SK-N-SH treated with all-trans-retinoic acid at 6 μM for 48 hours (cell line): Measurements from ENCODE around the gene ZBED1.
A peak's percentile ranks its signal among the peaks of the same experiment; 100 is the strongest.

Experiments
- ATAC-seq: fragments of 200-7000 bp; cut with Tn5 transposase; 3 replicates; pipeline ENCODE4 v1.9.1; 2020; ENCODE audit warnings: mild to moderate bottlenecking, moderate library complexity
- BACH2 ChIP-seq: fragments of 250-450 bp; sonication (Bioruptor Pico); IDR thresholded peaks from 2 replicates; pipeline ENCODE4 v1.9.0; 2021; ENCODE audit warnings: mild to moderate bottlenecking, borderline replicate concordance
- CSDC2 ChIP-seq: fragments of 250-450 bp; sonication (Bioruptor Pico); IDR thresholded peaks from 2 replicates; pipeline ENCODE4 v1.5.0; 2020; ENCODE audit warnings: mild to moderate bottlenecking, moderate library complexity
- ESRRG ChIP-seq: fragments of 250-450 bp; sonication (Bioruptor Pico); IDR thresholded peaks from 2 replicates; pipeline ENCODE4 v1.6.1; 2021; ENCODE audit warnings: mild to moderate bottlenecking
- GLIS3 ChIP-seq: fragments of 250-450 bp; sonication (Bioruptor Pico); IDR thresholded peaks from 2 replicates; pipeline ENCODE4 v1.5.0; 2020; ENCODE audit warnings: mild to moderate bottlenecking, moderate library complexity
- ISL1 ChIP-seq: fragments of 250-450 bp; sonication (Bioruptor Pico); IDR thresholded peaks from 2 replicates; pipeline ENCODE4 v2.1.2; 2022; ENCODE audit warnings: mild to moderate bottlenecking, moderate library complexity
- PATZ1 ChIP-seq: fragments of 250-450 bp; sonication (Bioruptor Pico); IDR thresholded peaks from 2 replicates; pipeline ENCODE4 v1.8.0; 2020; ENCODE audit warnings: mild to moderate bottlenecking, moderate library complexity, borderline replicate concordance
- POU6F1 ChIP-seq: fragments of 250-450 bp; sonication (Bioruptor Pico); IDR thresholded peaks from 2 replicates; pipeline ENCODE4 v1.8.0; 2021; ENCODE audit warnings: low read depth, mild to moderate bottlenecking, moderate library complexity, borderline replicate concordance
- PPARA ChIP-seq: fragments of 250-450 bp; sonication (Bioruptor Pico); IDR thresholded peaks from 2 replicates; pipeline ENCODE4 v1.5.0; 2020; ENCODE audit warnings: mild to moderate bottlenecking, borderline replicate concordance
- RARB ChIP-seq: fragments of 250-450 bp; sonication (Bioruptor Pico); IDR thresholded peaks from 2 replicates; pipeline ENCODE4 v1.8.0; 2021; ENCODE audit warnings: mild to moderate bottlenecking, moderate library complexity
- SNAI2 ChIP-seq: fragments of 250-450 bp; sonication (Bioruptor Pico); IDR thresholded peaks from 2 replicates; pipeline ENCODE4 v1.5.0; 2020; ENCODE audit warnings: mild to moderate bottlenecking, moderate library complexity
- TCF4 ChIP-seq: fragments of 250-450 bp; sonication (Bioruptor Pico); IDR thresholded peaks from 2 replicates; pipeline ENCODE4 v1.8.0; 2021; ENCODE audit warnings: mild to moderate bottlenecking, moderate library complexity, borderline replicate concordance
- TOX ChIP-seq: fragments of 250-450 bp; sonication (Bioruptor Pico); IDR thresholded peaks from 2 replicates; pipeline ENCODE4 v1.8.0; 2021; ENCODE audit warnings: mild to moderate bottlenecking, moderate library complexity, borderline replicate concordance
- ZC3H10 ChIP-seq: fragments of 250-450 bp; sonication (Bioruptor Pico); IDR thresholded peaks from 2 replicates; pipeline ENCODE4 v1.5.1; 2021; ENCODE audit warnings: mild to moderate bottlenecking, moderate library complexity
- ZFP3 ChIP-seq: fragments of 250-450 bp; sonication (Bioruptor Pico); IDR thresholded peaks from 2 replicates; pipeline ENCODE4 v1.5.0; 2020; ENCODE audit warnings: mild to moderate bottlenecking, moderate library complexity
- ZFP30 ChIP-seq: fragments of 450-650 bp; formaldehyde crosslinking; IDR thresholded peaks from 2 replicates; pipeline ENCODE4 v1.5.0; 2022; ENCODE audit warnings: mild to moderate bottlenecking, moderate library complexity
- ZNF565 ChIP-seq: fragments of 450-650 bp; formaldehyde crosslinking; conservative IDR thresholded peaks from 2 replicates; pipeline ENCODE4 v1.5.0; 2020; ENCODE audit warnings: low read depth, mild to moderate bottlenecking, moderate library complexity
- ZNF70 ChIP-seq: fragments of 450-650 bp; formaldehyde crosslinking; IDR thresholded peaks from 2 replicates; pipeline ENCODE4 v1.5.0; 2020; ENCODE audit warnings: mild to moderate bottlenecking, moderate library complexity
- ZNF8 ChIP-seq: fragments of 450-650 bp; formaldehyde crosslinking; IDR thresholded peaks from 2 replicates; pipeline ENCODE4 v1.5.0; 2020; ENCODE audit warnings: mild to moderate bottlenecking, moderate library complexity
- TF ChIP-seq, protein P1 (sequence below): fragments of 250-450 bp; sonication (Bioruptor Pico); IDR thresholded peaks from 2 replicates; pipeline ENCODE4 v1.5.0; 2020; ENCODE audit warnings: mild to moderate bottlenecking, moderate library complexity
- TF ChIP-seq, protein P2 (sequence below): fragments of 250-450 bp; sonication (Bioruptor Pico); IDR thresholded peaks from 2 replicates; pipeline ENCODE4 v1.5.1; 2021; ENCODE audit warnings: mild to moderate bottlenecking, moderate library complexity

The ZBED1 gene

GRCh38 chrX:2500803-2501558 is at the start of gene ZBED1, which contains the start of gene DHRSX:
ZBED1 (minus strand) TSS chrX:2500976; CDS start chrX:2490719, 10,257 bp downstream.
DHRSX (minus strand) TSS chrX:2500976; CDS start chrX:2500925, 51 bp downstream.
- ATAC-seq: peak; percentile 57
- no peak for TF ChIP-seq ESRRG (CRISPR knock-in tag)
- TF ChIP-seq POU6F1 (CRISPR knock-in tag): no peak
- TF ChIP-seq ZNF70 (CRISPR knock-in tag): no peak
- no peak for TF ChIP-seq BACH2 (CRISPR knock-in tag)
- no peak for TF ChIP-seq ZNF8
- no peak for TF ChIP-seq SNAI2 (CRISPR knock-in tag)
- no peak for TF ChIP-seq RARB
- no peak for TF ChIP-seq CSDC2 (CRISPR knock-in tag)

- TF ChIP-seq, protein P1, sequence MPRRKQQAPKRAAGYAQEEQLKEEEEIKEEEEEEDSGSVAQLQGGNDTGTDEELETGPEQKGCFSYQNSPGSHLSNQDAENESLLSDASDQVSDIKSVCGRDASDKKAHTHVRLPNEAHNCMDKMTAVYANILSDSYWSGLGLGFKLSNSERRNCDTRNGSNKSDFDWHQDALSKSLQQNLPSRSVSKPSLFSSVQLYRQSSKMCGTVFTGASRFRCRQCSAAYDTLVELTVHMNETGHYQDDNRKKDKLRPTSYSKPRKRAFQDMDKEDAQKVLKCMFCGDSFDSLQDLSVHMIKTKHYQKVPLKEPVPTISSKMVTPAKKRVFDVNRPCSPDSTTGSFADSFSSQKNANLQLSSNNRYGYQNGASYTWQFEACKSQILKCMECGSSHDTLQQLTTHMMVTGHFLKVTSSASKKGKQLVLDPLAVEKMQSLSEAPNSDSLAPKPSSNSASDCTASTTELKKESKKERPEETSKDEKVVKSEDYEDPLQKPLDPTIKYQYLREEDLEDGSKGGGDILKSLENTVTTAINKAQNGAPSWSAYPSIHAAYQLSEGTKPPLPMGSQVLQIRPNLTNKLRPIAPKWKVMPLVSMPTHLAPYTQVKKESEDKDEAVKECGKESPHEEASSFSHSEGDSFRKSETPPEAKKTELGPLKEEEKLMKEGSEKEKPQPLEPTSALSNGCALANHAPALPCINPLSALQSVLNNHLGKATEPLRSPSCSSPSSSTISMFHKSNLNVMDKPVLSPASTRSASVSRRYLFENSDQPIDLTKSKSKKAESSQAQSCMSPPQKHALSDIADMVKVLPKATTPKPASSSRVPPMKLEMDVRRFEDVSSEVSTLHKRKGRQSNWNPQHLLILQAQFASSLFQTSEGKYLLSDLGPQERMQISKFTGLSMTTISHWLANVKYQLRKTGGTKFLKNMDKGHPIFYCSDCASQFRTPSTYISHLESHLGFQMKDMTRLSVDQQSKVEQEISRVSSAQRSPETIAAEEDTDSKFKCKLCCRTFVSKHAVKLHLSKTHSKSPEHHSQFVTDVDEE (CRISPR knock-in tag): no peak
- no peak for TF ChIP-seq TOX (CRISPR knock-in tag)
- no peak for TF ChIP-seq ZNF70 (CRISPR knock-in tag)
- TF ChIP-seq, protein P2, sequence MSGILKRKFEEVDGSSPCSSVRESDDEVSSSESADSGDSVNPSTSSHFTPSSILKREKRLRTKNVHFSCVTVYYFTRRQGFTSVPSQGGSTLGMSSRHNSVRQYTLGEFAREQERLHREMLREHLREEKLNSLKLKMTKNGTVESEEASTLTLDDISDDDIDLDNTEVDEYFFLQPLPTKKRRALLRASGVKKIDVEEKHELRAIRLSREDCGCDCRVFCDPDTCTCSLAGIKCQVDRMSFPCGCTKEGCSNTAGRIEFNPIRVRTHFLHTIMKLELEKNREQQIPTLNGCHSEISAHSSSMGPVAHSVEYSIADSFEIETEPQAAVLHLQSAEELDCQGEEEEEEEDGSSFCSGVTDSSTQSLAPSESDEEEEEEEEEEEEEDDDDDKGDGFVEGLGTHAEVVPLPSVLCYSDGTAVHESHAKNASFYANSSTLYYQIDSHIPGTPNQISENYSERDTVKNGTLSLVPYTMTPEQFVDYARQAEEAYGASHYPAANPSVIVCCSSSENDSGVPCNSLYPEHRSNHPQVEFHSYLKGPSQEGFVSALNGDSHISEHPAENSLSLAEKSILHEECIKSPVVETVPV (CRISPR knock-in tag): no peak
- no peak for TF ChIP-seq PATZ1 (CRISPR knock-in tag)
- TF ChIP-seq BACH2 (CRISPR knock-in tag): no peak
- no peak for TF ChIP-seq ZFP30
- no peak for TF ChIP-seq ZC3H10 (CRISPR knock-in tag)
- no peak for TF ChIP-seq ZNF565
- no peak for TF ChIP-seq CSDC2 (CRISPR knock-in tag)
- no peak for TF ChIP-seq ISL1 (CRISPR knock-in tag)
- no peak for TF ChIP-seq PPARA (CRISPR knock-in tag)
- TF ChIP-seq SNAI2 (CRISPR knock-in tag): no peak
- no peak for ATAC-seq
These were observed 49.1 kb upstream of the ZBED1 start for GRCh38 chrX:2549876-2550275.

DNA sequence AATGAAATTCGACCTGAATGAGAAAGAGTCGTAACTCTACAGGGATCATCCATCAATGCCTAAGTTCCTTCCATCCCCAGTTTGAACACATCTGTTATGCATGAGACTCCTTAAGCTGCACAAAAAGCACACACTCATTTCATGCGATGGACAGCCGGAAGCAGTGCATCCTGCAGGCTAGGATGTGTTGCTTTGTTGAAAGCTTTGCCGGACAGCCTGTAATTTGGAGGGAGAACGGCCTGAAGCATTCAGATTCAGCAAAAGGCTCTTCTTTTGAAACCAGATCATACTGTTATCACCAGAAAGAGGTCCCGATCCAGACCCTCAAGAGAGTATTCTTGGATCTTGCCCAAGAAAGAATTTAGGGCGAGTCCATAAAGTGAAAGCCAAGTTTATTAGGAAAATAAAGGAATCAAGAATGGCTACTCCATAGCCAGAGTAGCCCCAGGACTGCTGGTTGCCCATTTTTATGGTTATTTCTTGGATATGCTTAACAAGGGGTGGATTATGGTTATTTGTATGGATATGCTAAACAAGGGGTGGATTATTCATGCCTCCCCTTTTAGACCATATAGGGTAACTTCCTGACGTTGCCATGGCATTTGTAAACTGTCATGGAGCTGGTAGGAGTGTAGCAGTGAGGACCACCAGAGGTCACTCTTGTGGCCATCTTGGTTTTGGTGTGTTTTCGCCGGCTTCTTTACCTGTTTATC is 48.1 kb upstream of the ZBED1 start:
- no peak for ATAC-seq
- TF ChIP-seq ESRRG (CRISPR knock-in tag): no peak

- no peak for ATAC-seq
- TF ChIP-seq TCF4 (CRISPR knock-in tag) (no peak), ZNF8 (no peak), GLIS3 (no peak), ZFP3 (CRISPR knock-in tag) (no peak), PPARA (CRISPR knock-in tag) (no peak), PATZ1 (CRISPR knock-in tag) (no peak), TOX (CRISPR knock-in tag) (no peak), ISL1 (CRISPR knock-in tag) (no peak), ZNF70 (CRISPR knock-in tag) (no peak), ZFP30 (no peak), BACH2 (CRISPR knock-in tag) (no peak), ZC3H10 (CRISPR knock-in tag) (no peak), SNAI2 (CRISPR knock-in tag) (no peak)
- TF ChIP-seq, protein P1 (CRISPR knock-in tag): no peak
These were observed 47.0 kb upstream of the ZBED1 start for GRCh38 chrX:2547736-2548135.
